ENCODE results near the gene MED17.

Gene MED17

GRCh38 chr11:93831343-93832127 lies 47.5 kb downstream of the MED17 start:
- no peaks in the 10 kb centered on the region for H3K4me1 ChIP-seq (ENCODE audit: control insufficient read depth, insufficient read depth, low read length)
- no peaks in the 10 kb centered on the region for H3K9me3 ChIP-seq (ENCODE audit: control insufficient read depth, insufficient read depth, low read length)
- no CpG with 5 or more reads among the region's 3 CpGs for WGBS (ENCODE audit: insufficient coverage, insufficient read length)
- H3K27ac ChIP-seq (ENCODE audit: low read length): no peak overlapping the region
- H3K27me3 ChIP-seq (ENCODE audit: control insufficient read depth, insufficient read depth, low read length): no peaks in the 10 kb centered on the region
- H3K4me3 ChIP-seq (ENCODE audit: low read length): no peak overlapping the region
- no peaks in the 10 kb centered on the region for H3K36me3 ChIP-seq (ENCODE audit: control insufficient read depth, insufficient read depth, low read length)
- no peak for DNase-seq (ENCODE audit: low read depth, low spot score)

- WGBS (ENCODE audit: insufficient coverage, insufficient read length): no CpG with 5 or more reads among the region's 1 CpG
- DNase-seq (ENCODE audit: low read depth, low spot score): no peak
- no peaks in the 10 kb centered on the region for H3K36me3 ChIP-seq (ENCODE audit: control insufficient read depth, insufficient read depth, low read length)
Measured at GRCh38 chr11:93832780-93833179, 48.7 kb downstream of the MED17 start.

DNA sequence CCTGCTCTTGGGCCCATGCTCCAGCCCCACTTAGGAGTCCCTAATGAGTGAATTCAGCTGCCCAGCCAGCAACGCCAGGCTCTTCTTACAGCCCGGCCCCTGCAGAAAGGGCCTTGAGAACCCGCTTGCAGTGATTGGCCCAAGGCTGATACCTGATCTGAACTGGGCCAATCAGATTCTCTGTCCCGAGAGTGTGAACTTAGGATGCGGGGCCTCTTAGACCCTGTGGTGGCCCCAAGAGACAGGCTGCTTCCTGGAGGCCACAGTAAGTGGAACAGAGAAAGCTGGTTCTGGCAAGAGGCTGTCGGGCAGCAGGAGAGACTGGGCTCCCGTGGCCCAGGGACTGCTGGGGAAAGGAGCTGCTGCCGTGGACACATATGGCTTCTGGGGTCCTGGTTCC lies 54.9 kb downstream of the MED17 start:
- Histone ChIP-seq H3K4me1 (ENCODE audit: control insufficient read depth, insufficient read depth, low read length) (no peaks in the 10 kb centered on the region), H3K4me3 (ENCODE audit: low read length) (no peak overlapping the region), H3K9me3 (ENCODE audit: control insufficient read depth, insufficient read depth, low read length) (no peaks in the 10 kb centered on the region), H3K36me3 (ENCODE audit: control insufficient read depth, insufficient read depth, low read length) (no peaks in the 10 kb centered on the region), H3K27ac (ENCODE audit: low read length) (no peak overlapping the region), H3K27me3 (ENCODE audit: control insufficient read depth, insufficient read depth, low read length) (no peaks in the 10 kb centered on the region)
- DNase-seq (ENCODE audit: low read depth, low spot score): no peak
- no CpG with 5 or more reads among the region's 8 CpGs for WGBS (ENCODE audit: insufficient coverage, insufficient read length)

More at GRCh38 chr11:93832780-93833179, 48.7 kb downstream of the MED17 start:
- Histone ChIP-seq H3K27ac (ENCODE audit: low read length) (no peak overlapping the region), H3K9me3 (ENCODE audit: control insufficient read depth, insufficient read depth, low read length) (no peaks in the 10 kb centered on the region), H3K27me3 (ENCODE audit: control insufficient read depth, insufficient read depth, low read length) (no peaks in the 10 kb centered on the region), H3K4me1 (ENCODE audit: control insufficient read depth, insufficient read depth, low read length) (no peaks in the 10 kb centered on the region), H3K4me3 (ENCODE audit: low read length) (no peak overlapping the region)

GRCh38 chr11:93840180-93840579 lies 56.1 kb downstream of the MED17 start:
- Histone ChIP-seq H3K4me1 (ENCODE audit: control insufficient read depth, insufficient read depth, low read length) (no peaks in the 10 kb centered on the region), H3K36me3 (ENCODE audit: control insufficient read depth, insufficient read depth, low read length) (no peaks in the 10 kb centered on the region), H3K4me3 (ENCODE audit: low read length) (no peak overlapping the region), H3K27me3 (ENCODE audit: control insufficient read depth, insufficient read depth, low read length) (no peaks in the 10 kb centered on the region), H3K9me3 (ENCODE audit: control insufficient read depth, insufficient read depth, low read length) (no peaks in the 10 kb centered on the region), H3K27ac (ENCODE audit: low read length) (no peak overlapping the region)
- DNase-seq (ENCODE audit: low read depth, low spot score): no peak
- WGBS (ENCODE audit: insufficient coverage, insufficient read length): no CpG with 5 or more reads among the region's 2 CpGs

GRCh38 chr11:93840981-93841380 lies 56.9 kb downstream of the MED17 start:
- H3K4me1 ChIP-seq (ENCODE audit: control insufficient read depth, insufficient read depth, low read length): no peaks in the 10 kb centered on the region
- H3K27me3 ChIP-seq (ENCODE audit: control insufficient read depth, insufficient read depth, low read length): no peaks in the 10 kb centered on the region
- DNase-seq (ENCODE audit: low read depth, low spot score): no peak
- no peak overlapping the region for H3K27ac ChIP-seq (ENCODE audit: low read length)
- H3K4me3 ChIP-seq (ENCODE audit: low read length): no peak overlapping the region
- no peaks in the 10 kb centered on the region for H3K9me3 ChIP-seq (ENCODE audit: control insufficient read depth, insufficient read depth, low read length)
- no CpG with 5 or more reads among the region's 3 CpGs for WGBS (ENCODE audit: insufficient coverage, insufficient read length)
- H3K36me3 ChIP-seq (ENCODE audit: control insufficient read depth, insufficient read depth, low read length): no peaks in the 10 kb centered on the region

GRCh38 chr11:93841446-93841845 lies 57.4 kb downstream of the MED17 start:
- H3K27me3 ChIP-seq (ENCODE audit: control insufficient read depth, insufficient read depth, low read length): no peaks in the 10 kb centered on the region
- H3K4me3 ChIP-seq (ENCODE audit: low read length): no peak overlapping the region
- H3K4me1 ChIP-seq (ENCODE audit: control insufficient read depth, insufficient read depth, low read length): no peaks in the 10 kb centered on the region
- DNase-seq (ENCODE audit: low read depth, low spot score): no peak
- no peak overlapping the region for H3K27ac ChIP-seq (ENCODE audit: low read length)
- H3K36me3 ChIP-seq (ENCODE audit: control insufficient read depth, insufficient read depth, low read length): no peaks in the 10 kb centered on the region
- no peaks in the 10 kb centered on the region for H3K9me3 ChIP-seq (ENCODE audit: control insufficient read depth, insufficient read depth, low read length)
- WGBS (ENCODE audit: insufficient coverage, insufficient read length): no CpG with 5 or more reads among the region's 2 CpGs

DNA sequence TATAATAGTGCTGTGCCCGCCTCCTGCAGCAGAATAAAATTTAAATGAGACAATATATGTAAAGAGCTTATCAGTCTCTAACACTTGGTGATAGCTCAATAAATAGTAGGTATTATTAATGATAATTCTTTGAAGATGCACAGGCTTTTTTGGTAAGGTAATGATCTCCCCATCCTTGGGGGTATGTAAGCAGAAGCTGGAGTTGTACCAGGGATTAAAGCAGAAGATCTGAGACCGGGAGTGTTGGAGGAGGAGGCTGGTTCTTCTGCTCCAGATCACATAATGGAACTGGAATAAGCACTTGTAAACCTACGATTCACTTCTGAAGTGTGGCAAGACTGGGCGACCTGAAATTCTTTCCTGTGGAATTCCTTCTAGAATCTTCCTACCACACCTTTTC lies 58.0 kb downstream of the MED17 start:
- Histone ChIP-seq H3K4me3 (ENCODE audit: low read length) (no peak overlapping the region), H3K27me3 (ENCODE audit: control insufficient read depth, insufficient read depth, low read length) (no peaks in the 10 kb centered on the region), H3K9me3 (ENCODE audit: control insufficient read depth, insufficient read depth, low read length) (no peaks in the 10 kb centered on the region), H3K27ac (ENCODE audit: low read length) (no peak overlapping the region), H3K4me1 (ENCODE audit: control insufficient read depth, insufficient read depth, low read length) (no peaks in the 10 kb centered on the region), H3K36me3 (ENCODE audit: control insufficient read depth, insufficient read depth, low read length) (no peaks in the 10 kb centered on the region)
- no peak for DNase-seq (ENCODE audit: low read depth, low spot score)
- no CpG with 5 or more reads among the region's 4 CpGs for WGBS (ENCODE audit: insufficient coverage, insufficient read length)

- Histone ChIP-seq H3K4me3 (ENCODE audit: low read length) (no peak overlapping the region), H3K4me1 (ENCODE audit: control insufficient read depth, insufficient read depth, low read length) (no peaks in the 10 kb centered on the region), H3K36me3 (ENCODE audit: control insufficient read depth, insufficient read depth, low read length) (no peaks in the 10 kb centered on the region), H3K27me3 (ENCODE audit: control insufficient read depth, insufficient read depth, low read length) (no peaks in the 10 kb centered on the region), H3K27ac (ENCODE audit: low read length) (no peak overlapping the region), H3K9me3 (ENCODE audit: control insufficient read depth, insufficient read depth, low read length) (no peaks in the 10 kb centered on the region)
- WGBS (ENCODE audit: insufficient coverage, insufficient read length): no CpG with 5 or more reads among the region's 6 CpGs
- no peak for DNase-seq (ENCODE audit: low read depth, low spot score)
Measured at GRCh38 chr11:93842461-93842860, 58.4 kb downstream of the MED17 start.

DNA sequence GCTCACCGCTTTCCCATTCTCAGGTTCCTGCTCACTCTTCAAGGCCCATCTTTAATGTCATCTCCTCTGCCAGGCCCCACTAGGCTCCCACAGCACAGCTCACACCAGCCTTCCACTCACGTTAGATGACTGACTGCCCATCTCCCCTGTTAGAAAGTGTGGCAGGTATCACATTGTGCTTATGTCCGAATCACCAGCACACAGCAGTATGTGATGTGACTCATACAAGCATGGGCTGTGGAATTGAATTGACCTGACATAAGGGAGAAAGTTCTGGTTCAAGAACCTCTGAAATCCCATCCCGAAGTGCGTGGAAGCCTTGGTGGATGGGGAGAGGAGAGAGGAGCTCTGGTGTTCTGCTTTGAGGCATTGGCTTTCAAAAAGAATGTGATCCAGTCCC lies 59.8 kb downstream of the MED17 start:
- H3K9me3 ChIP-seq (ENCODE audit: control insufficient read depth, insufficient read depth, low read length): no peaks in the 10 kb centered on the region
- H3K27me3 ChIP-seq (ENCODE audit: control insufficient read depth, insufficient read depth, low read length): no peaks in the 10 kb centered on the region
- DNase-seq (ENCODE audit: low read depth, low spot score): no peak
- H3K4me1 ChIP-seq (ENCODE audit: control insufficient read depth, insufficient read depth, low read length): no peaks in the 10 kb centered on the region
- H3K36me3 ChIP-seq (ENCODE audit: control insufficient read depth, insufficient read depth, low read length): no peaks in the 10 kb centered on the region
- no peak overlapping the region for H3K27ac ChIP-seq (ENCODE audit: low read length)
- H3K4me3 ChIP-seq (ENCODE audit: low read length): no peak overlapping the region
- WGBS (ENCODE audit: insufficient coverage, insufficient read length): no CpG with 5 or more reads among the region's 5 CpGs

DNA sequence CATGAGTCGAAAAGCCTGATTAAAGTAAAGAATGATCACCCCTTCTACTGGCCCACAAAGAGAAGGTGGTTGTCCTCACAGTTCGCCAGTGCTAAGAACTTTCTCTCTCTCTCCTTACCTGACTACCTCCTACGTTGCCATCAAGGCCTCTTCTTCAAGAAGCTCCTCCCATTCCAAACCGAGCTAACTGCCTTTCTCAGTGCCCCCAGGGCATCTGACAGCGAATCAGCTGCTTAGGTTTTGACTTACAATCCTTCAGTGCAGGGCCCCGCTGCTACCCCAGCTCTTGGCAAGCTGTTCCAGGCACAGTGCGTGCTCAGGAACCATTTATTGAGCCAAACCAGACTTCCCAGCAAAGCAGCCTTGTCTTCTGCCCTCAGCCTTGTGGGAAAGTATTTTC lies 60.5 kb downstream of the MED17 start:
- Histone ChIP-seq H3K4me1 (ENCODE audit: control insufficient read depth, insufficient read depth, low read length) (no peaks in the 10 kb centered on the region), H3K27ac (ENCODE audit: low read length) (no peak overlapping the region), H3K4me3 (ENCODE audit: low read length) (no peak overlapping the region), H3K27me3 (ENCODE audit: control insufficient read depth, insufficient read depth, low read length) (no peaks in the 10 kb centered on the region), H3K9me3 (ENCODE audit: control insufficient read depth, insufficient read depth, low read length) (no peaks in the 10 kb centered on the region), H3K36me3 (ENCODE audit: control insufficient read depth, insufficient read depth, low read length) (no peaks in the 10 kb centered on the region)
- no peak for DNase-seq (ENCODE audit: low read depth, low spot score)
- no CpG with 5 or more reads among the region's 7 CpGs for WGBS (ENCODE audit: insufficient coverage, insufficient read length)

Measured in iPS DF 6.9 (cell line).